Keratinocyte (primary cell): ENCODE data around the gene FMNL2. TPM values are rescaled to one million over a fixed set of nuclear protein-coding genes. Genes with fewer than 3 reads are reported as not detected.

Experiments used
- DNase-seq: peaks from one replicate; pipeline ENCODE4 v3.0.0-alpha.2; 2011; ENCODE audit warnings: low read depth, missing footprints, low spot score
- FAIRE-seq: peaks from 2 replicates; lab custom pipeline; 2011; peaks lifted over from hg19 to GRCh38; lab: Jason Lieb, UNC
- H2AFZ ChIP-seq: 2 replicates; pipeline ENCODE4 v1.6.0; 2012; ENCODE audit warnings: low read length, control low read depth, inconsistent platforms; ENCODE audit not compliant: control insufficient read depth
- H3K27ac ChIP-seq: 2 replicates; pipeline ENCODE4 v1.5.1; 2011; ENCODE audit warnings: low read length; ENCODE audit not compliant: control insufficient read depth, insufficient read depth
- H3K27me3 ChIP-seq: 3 replicates; pipeline ENCODE4 v1.6.0; 2011; ENCODE audit warnings: low read length; ENCODE audit not compliant: control insufficient read depth, insufficient read depth; ENCODE audit errors: extremely low read depth
- H3K36me3 ChIP-seq, 2 experiments: 2 replicates in 1 of 2; 3 replicates in 1 of 2; pipeline ENCODE4 v1.5.1; 2011; ENCODE audit warnings: low read length in 2 of 2, mild to moderate bottlenecking in 1 of 2; ENCODE audit not compliant: control insufficient read depth in 2 of 2, insufficient read depth in 2 of 2; ENCODE audit errors: extremely low read depth in 1 of 2
- H3K4me1 ChIP-seq: 3 replicates; pipeline ENCODE4 v1.5.1; 2011; ENCODE audit warnings: low read length; ENCODE audit not compliant: control insufficient read depth, insufficient read depth; ENCODE audit errors: extremely low read depth
- H3K4me2 ChIP-seq: 3 replicates; pipeline ENCODE4 v1.6.0; 2011; ENCODE audit warnings: low read depth, low read length; ENCODE audit not compliant: control insufficient read depth, insufficient read depth; ENCODE audit errors: extremely low read depth
- H3K4me3 ChIP-seq, 3 experiments: fragments of 200-600 bp in 1 of 3; sonication (generic) in 1 of 3; 2 replicates in 2 of 3; 3 replicates in 1 of 3; pipeline ENCODE4 v1.5.1; 2011 to 2016; ENCODE audit warnings: low read length in 3 of 3, mild to moderate bottlenecking in 3 of 3, control low read depth in 2 of 3, inconsistent platforms in 1 of 3, low read depth in 1 of 3, mixed read lengths in 1 of 3, mixed run types in 1 of 3, moderate library complexity in 1 of 3; ENCODE audit not compliant: control insufficient read depth in 2 of 3, insufficient read depth in 2 of 3; ENCODE audit errors: extremely low read depth in 1 of 3
- H3K79me2 ChIP-seq: 2 replicates; pipeline ENCODE4 v1.6.0; 2012; ENCODE audit warnings: low read length; ENCODE audit not compliant: control insufficient read depth, insufficient read depth
- H3K9ac ChIP-seq: 3 replicates; pipeline ENCODE4 v1.6.0; 2011; ENCODE audit warnings: low read length; ENCODE audit not compliant: control insufficient read depth, insufficient read depth; ENCODE audit errors: extremely low read depth
- H3K9me1 ChIP-seq: 3 replicates; pipeline ENCODE4 v1.6.0; 2011; ENCODE audit warnings: low read length; ENCODE audit not compliant: control insufficient read depth, insufficient read depth; ENCODE audit errors: extremely low read depth
- H3K9me3 ChIP-seq: 2 replicates; pipeline ENCODE4 v1.5.1; 2012; ENCODE audit warnings: low read depth, low read length; ENCODE audit not compliant: control insufficient read depth
- H4K20me1 ChIP-seq: 3 replicates; pipeline ENCODE4 v1.6.0; 2011; ENCODE audit warnings: low read length; ENCODE audit not compliant: control insufficient read depth, insufficient read depth; ENCODE audit errors: extremely low read depth
- EZH2 ChIP-seq: IDR thresholded peaks from one replicate; pipeline ENCODE4 v1.6.1; 2012; ENCODE audit warnings: inconsistent platforms, mild to moderate bottlenecking, low read length, moderate library complexity
- dilution Hi-C: fragments of 300-500 bp; cut with MboI; formaldehyde crosslinking; loops from one replicate; pipeline ENCODE4 v1.7.0; 2020; ENCODE audit warnings: low sequenced_read_pairs; ENCODE audit not compliant: extremely low pct_ligation_motif_present
- polyA plus RNA-seq, 5 experiments: library from polyadenylated mRNA; depleted of rRNA in 3 of 5; stranded (reverse) in 3 of 5; stranded (forward) in 1 of 5; unstranded in 1 of 5; fragments of >200 nt; gene quantifications; 1 replicate in 1 of 5; 2 replicates in 3 of 5; 3 replicates in 1 of 5; pipeline versions ENCODE4 v1.2.1 to v1.2.3, GENCODE V29; 2011 to 2012; ENCODE audit warnings: missing spikeins in 2 of 5, low read depth in 1 of 5, low replicate concordance in 1 of 5
- TF ChIP-seq, protein P1 (sequence below), 3 experiments: IDR thresholded peaks in 1 of 3; conservative IDR thresholded peaks in 1 of 3; optimal IDR thresholded peaks in 1 of 3; 2 replicates in 2 of 3; 3 replicates in 1 of 3; pipeline versions ENCODE3 to v1.5.1; 2011; ENCODE audit warnings: low read length in 3 of 3, mild to moderate bottlenecking in 3 of 3, moderate library complexity in 2 of 3, control low read depth in 1 of 3, inconsistent platforms in 1 of 3; ENCODE audit not compliant: insufficient read depth in 2 of 3; ENCODE audit errors: extremely low read depth in 1 of 3

Gene FMNL2
- polyA plus RNA-seq, 1 donor (not counting 4 experiments of a cell fraction or from before 2014, with no cell fraction given) = 62.7 TPM

DNA sequence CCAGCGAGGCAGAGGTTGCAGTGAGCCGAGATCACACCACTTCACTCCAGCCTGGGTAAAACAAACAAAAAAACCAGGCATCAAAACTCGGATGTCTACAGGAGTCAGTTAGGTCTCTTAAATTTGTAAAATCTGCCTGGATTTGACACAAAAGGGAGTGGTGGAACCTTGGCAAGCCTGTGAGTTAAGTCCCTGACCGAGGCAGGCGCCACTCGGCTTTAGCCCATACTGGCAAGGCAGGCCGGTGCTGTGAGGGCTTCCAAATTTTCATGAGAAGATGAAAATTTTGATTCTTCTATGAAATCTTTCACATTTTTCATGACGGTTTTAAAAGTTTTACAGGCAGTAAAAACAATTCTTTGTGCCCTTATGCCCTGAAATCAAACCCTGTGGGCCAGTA, 165.8 kb downstream of the FMNL2 start:
- Histone ChIP-seq H3K79me2 (peaks cover 96% of the 10 kb centered on the region), H3K9me3 (no peaks in the 10 kb centered on the region), H3K36me3 (peaks cover 0 to 8% of the 10 kb centered on the region in 2 experiments), H3K9me1 (peaks cover 4% of the 10 kb centered on the region), H3K9ac (no peak overlapping the region), H2AFZ (no peak overlapping the region), H3K27ac (no peak overlapping the region), H3K27me3 (no peaks in the 10 kb centered on the region), H3K4me1 (peaks cover 23% of the 10 kb centered on the region), H4K20me1 (no peaks in the 10 kb centered on the region), H3K4me3 (no peak overlapping the region), H3K4me2 (no peak overlapping the region)
- TF ChIP-seq EZH2 = no peak
- TF ChIP-seq, protein P1, sequence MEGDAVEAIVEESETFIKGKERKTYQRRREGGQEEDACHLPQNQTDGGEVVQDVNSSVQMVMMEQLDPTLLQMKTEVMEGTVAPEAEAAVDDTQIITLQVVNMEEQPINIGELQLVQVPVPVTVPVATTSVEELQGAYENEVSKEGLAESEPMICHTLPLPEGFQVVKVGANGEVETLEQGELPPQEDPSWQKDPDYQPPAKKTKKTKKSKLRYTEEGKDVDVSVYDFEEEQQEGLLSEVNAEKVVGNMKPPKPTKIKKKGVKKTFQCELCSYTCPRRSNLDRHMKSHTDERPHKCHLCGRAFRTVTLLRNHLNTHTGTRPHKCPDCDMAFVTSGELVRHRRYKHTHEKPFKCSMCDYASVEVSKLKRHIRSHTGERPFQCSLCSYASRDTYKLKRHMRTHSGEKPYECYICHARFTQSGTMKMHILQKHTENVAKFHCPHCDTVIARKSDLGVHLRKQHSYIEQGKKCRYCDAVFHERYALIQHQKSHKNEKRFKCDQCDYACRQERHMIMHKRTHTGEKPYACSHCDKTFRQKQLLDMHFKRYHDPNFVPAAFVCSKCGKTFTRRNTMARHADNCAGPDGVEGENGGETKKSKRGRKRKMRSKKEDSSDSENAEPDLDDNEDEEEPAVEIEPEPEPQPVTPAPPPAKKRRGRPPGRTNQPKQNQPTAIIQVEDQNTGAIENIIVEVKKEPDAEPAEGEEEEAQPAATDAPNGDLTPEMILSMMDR (optimal IDR thresholded peaks at IDR 0.05 in 1 of 3, IDR thresholded peaks at IDR 0.05 in 1 of 3, conservative IDR thresholded peaks at IDR 0.05 in 1 of 3; ENCODE audit: extremely low read depth in 1 of 3, insufficient read depth in 2 of 3, low read length in 3 of 3) = no peak
- dilution Hi-C loops = no loop called here
- DNase-seq (no peak), FAIRE-seq (no peak)

GRCh38 chr2:152501666-152502065, 166.7 kb downstream of the FMNL2 start:
- DNase-seq (no peak), FAIRE-seq (no peak)
- no peaks in the 10 kb centered on the region for H3K9me3 ChIP-seq
- no peak overlapping the region for H3K4me3 ChIP-seq
- H3K9ac ChIP-seq = no peak overlapping the region
- peaks cover 32% of the 10 kb centered on the region for H3K4me1 ChIP-seq
- H4K20me1 ChIP-seq = no peaks in the 10 kb centered on the region
- no peak overlapping the region for H3K27ac ChIP-seq
- peaks cover 0 to 8% of the 10 kb centered on the region in 2 experiments for H3K36me3 ChIP-seq
- no peaks in the 10 kb centered on the region for H3K27me3 ChIP-seq
- TF ChIP-seq, protein P1 (optimal IDR thresholded peaks at IDR 0.05 in 1 of 3, IDR thresholded peaks at IDR 0.05 in 1 of 3, conservative IDR thresholded peaks at IDR 0.05 in 1 of 3; ENCODE audit: extremely low read depth in 1 of 3, insufficient read depth in 2 of 3, low read length in 3 of 3) = no peak
- dilution Hi-C loops = no loop called here
- H3K9me1 ChIP-seq = peaks cover 4% of the 10 kb centered on the region
- H3K4me2 ChIP-seq = no peak overlapping the region
- H3K79me2 ChIP-seq = peaks cover 94% of the 10 kb centered on the region
- H2AFZ ChIP-seq = no peak overlapping the region
